Endothelial cell of umbilical vein (primary cell): ENCODE data around the gene CEP20. TPM values are rescaled to one million over a fixed set of nuclear protein-coding genes. Genes with fewer than 3 reads are reported as not detected.

Experiments
- BruUV-seq: library from RNA; stranded (reverse); fragments of 400-500 nt; replicated peaks from 2 replicates; lab custom pipeline; 2021; lab: Mats Ljungman, UMichigan
- CTCF ChIA-PET: fragments of 300-600, 350-600 bp; sonication (Branson Sonifier 250); formaldehyde crosslinking; loops from one replicate; lab custom pipeline; 2021; ENCODE audit warnings: antibody characterized with exemption, inconsistent platforms; lab: Charles Lee
- POLR2A ChIA-PET: fragments of 300-600, 350-600 bp; sonication (Branson Sonifier 250); formaldehyde crosslinking; loops from one replicate; lab custom pipeline; 2021; ENCODE audit warnings: antibody characterized with exemption, inconsistent platforms; lab: Charles Lee
- DNase-seq: peaks from one replicate; pipeline ENCODE4 v3.0.0-alpha.2; 2011; ENCODE audit warnings: low read depth, low spot score
- FAIRE-seq: peaks from 2 replicates; lab custom pipeline; 2011; peaks lifted over from hg19 to GRCh38; lab: Jason Lieb, UNC
- H2AFZ ChIP-seq: 2 replicates; pipeline ENCODE4 v1.6.0; 2012; ENCODE audit warnings: low read depth, low read length, control low read depth, inconsistent platforms
- H3K27ac ChIP-seq: 2 replicates; pipeline ENCODE4 v1.5.1; 2011; ENCODE audit warnings: low read depth, mild to moderate bottlenecking, control low read depth, low read length, moderate library complexity; ENCODE audit not compliant: insufficient read depth
- H3K27me3 ChIP-seq, 2 experiments: 2 replicates each; pipeline versions ENCODE4 v1.6.0 to v1.6.1; 2011; ENCODE audit warnings: low read length in 2 of 2, mixed read lengths in 1 of 2; ENCODE audit not compliant: control insufficient read depth in 2 of 2, insufficient read depth in 2 of 2
- H3K36me3 ChIP-seq, 2 experiments: 2 replicates in 1 of 2; 3 replicates in 1 of 2; pipeline ENCODE4 v1.5.1; 2011; ENCODE audit warnings: low read length in 2 of 2, mild to moderate bottlenecking in 1 of 2, moderate library complexity in 1 of 2; ENCODE audit not compliant: control insufficient read depth in 2 of 2, insufficient read depth in 2 of 2; ENCODE audit errors: extremely low read depth in 1 of 2
- H3K4me1 ChIP-seq: 3 replicates; pipeline ENCODE4 v1.5.1; 2011; ENCODE audit warnings: mild to moderate bottlenecking, low read length; ENCODE audit not compliant: control insufficient read depth, insufficient read depth; ENCODE audit errors: extremely low read depth
- H3K4me2 ChIP-seq: 2 replicates; pipeline ENCODE4 v1.6.1; 2011; ENCODE audit warnings: low read length, control low read depth, mixed read lengths; ENCODE audit not compliant: insufficient read depth
- H3K4me3 ChIP-seq, 3 experiments: fragments of 200-600 bp in 1 of 3; sonication (generic), shearing (Covaris generic) in 1 of 3; replicated peaks in 1 of 3; 2 replicates each; pipeline ENCODE4 v1.5.1; 2011 to 2016; ENCODE audit warnings: control low read depth in 3 of 3, low read length in 3 of 3, mild to moderate bottlenecking in 2 of 3, inconsistent platforms in 1 of 3, low read depth in 1 of 3, moderate library complexity in 1 of 3; ENCODE audit not compliant: insufficient read depth in 1 of 3
- H3K79me2 ChIP-seq: 2 replicates; pipeline ENCODE4 v1.6.0; 2012; ENCODE audit warnings: low read length, inconsistent platforms; ENCODE audit not compliant: control insufficient read depth, insufficient read depth
- H3K9ac ChIP-seq: replicated peaks from 2 replicates; pipeline ENCODE3; 2011; ENCODE audit warnings: low read length, control low read depth; ENCODE audit not compliant: insufficient read depth; ENCODE audit errors: extremely low read depth
- H3K9me1 ChIP-seq: replicated peaks from 3 replicates; pipeline ENCODE4 v1.6.0; 2011; ENCODE audit warnings: mild to moderate bottlenecking, low read length; ENCODE audit not compliant: control insufficient read depth, insufficient read depth; ENCODE audit errors: extremely low read depth
- H3K9me3 ChIP-seq: replicated peaks from 2 replicates; pipeline ENCODE4 v1.5.1; 2012; ENCODE audit warnings: low read length, inconsistent platforms; ENCODE audit not compliant: control insufficient read depth, insufficient read depth
- H4K20me1 ChIP-seq: replicated peaks from 2 replicates; pipeline ENCODE3; 2011; ENCODE audit warnings: mild to moderate bottlenecking, low read length; ENCODE audit not compliant: control insufficient read depth, insufficient read depth; ENCODE audit errors: extremely low read depth
- CTCF ChIP-seq, 2 donors: IDR thresholded peaks; 1 replicate in 1 of 2; 2 replicates in 1 of 2; pipeline ENCODE4 v1.5.1; 2011; ENCODE audit warnings: low read length in 2 of 2, mild to moderate bottlenecking in 2 of 2, moderate library complexity in 2 of 2, control low read depth in 1 of 2, inconsistent platforms in 1 of 2, low read depth in 1 of 2; ENCODE audit not compliant: insufficient read depth in 1 of 2; ENCODE audit errors: extremely low read depth in 1 of 2
- EZH2 ChIP-seq: IDR thresholded peaks from 2 replicates; pipeline ENCODE4 v1.6.1; 2012; ENCODE audit warnings: borderline replicate concordance, low read depth, mild to moderate bottlenecking, moderate library complexity, low read length, inconsistent platforms; ENCODE audit not compliant: severe bottlenecking
- FOS ChIP-seq: IDR thresholded peaks from 2 replicates; pipeline ENCODE4 v1.6.1; 2011; ENCODE audit warnings: mild to moderate bottlenecking, low read length, moderate library complexity, borderline replicate concordance; ENCODE audit not compliant: insufficient read depth
- GATA2 ChIP-seq: IDR thresholded peaks from 2 replicates; pipeline ENCODE4 v1.7.0; 2011; ENCODE audit warnings: low read depth, mild to moderate bottlenecking, moderate library complexity, mixed read lengths, low read length; ENCODE audit not compliant: insufficient read length, insufficient read depth
- JUN ChIP-seq: IDR thresholded peaks from 2 replicates; pipeline ENCODE4 v1.6.1; 2011; ENCODE audit warnings: borderline replicate concordance, low read depth; ENCODE audit not compliant: insufficient read length, insufficient read depth
- MYC ChIP-seq: IDR thresholded peaks from one replicate; pipeline ENCODE4 v1.6.1; 2011; ENCODE audit warnings: mild to moderate bottlenecking, low read depth, low read length
- POLR2A ChIP-seq: IDR thresholded peaks from 2 replicates; pipeline ENCODE4 v1.6.1; 2012; ENCODE audit warnings: low read depth, mild to moderate bottlenecking, control low read depth, low read length
- dilution Hi-C: fragments of 300-500 bp; cut with MboI; formaldehyde crosslinking; loops from one replicate; pipeline ENCODE4 v1.15.0; 2019; ENCODE audit warnings: low sequenced_read_pairs; ENCODE audit not compliant: extremely low pct_ligation_motif_present
- intact Hi-C: fragments of 100-400 bp; cut with micrococcal nuclease; formaldehyde crosslinking; loops from one replicate; pipeline ENCODE4 v1.10.0; 2022
- polyA plus RNA-seq, 4 experiments: library from polyadenylated mRNA; depleted of rRNA in 3 of 4; stranded (reverse) in 3 of 4; unstranded in 1 of 4; fragments of >200 nt; gene quantifications; 2 replicates each; pipeline versions ENCODE4 v1.2.1 to v1.2.3, GENCODE V29; 2011 to 2012; ENCODE audit warnings: missing spikeins in 1 of 4
- total RNA-seq: library from RNA; stranded (reverse); gene quantifications from 2 replicates; pipeline ENCODE4 v1.2.3, GENCODE V29; 2021
- TF ChIP-seq, protein P1 (sequence below): IDR thresholded peaks from 2 replicates; pipeline ENCODE4 v1.6.1; 2011; ENCODE audit not compliant: insufficient read depth, insufficient read length

Gene CEP20
- total and polyA plus RNA-seq, 2 donors (not counting 3 experiments of a cell fraction or from before 2014, with no cell fraction given) = 9.5 to 28.0 TPM

DNA sequence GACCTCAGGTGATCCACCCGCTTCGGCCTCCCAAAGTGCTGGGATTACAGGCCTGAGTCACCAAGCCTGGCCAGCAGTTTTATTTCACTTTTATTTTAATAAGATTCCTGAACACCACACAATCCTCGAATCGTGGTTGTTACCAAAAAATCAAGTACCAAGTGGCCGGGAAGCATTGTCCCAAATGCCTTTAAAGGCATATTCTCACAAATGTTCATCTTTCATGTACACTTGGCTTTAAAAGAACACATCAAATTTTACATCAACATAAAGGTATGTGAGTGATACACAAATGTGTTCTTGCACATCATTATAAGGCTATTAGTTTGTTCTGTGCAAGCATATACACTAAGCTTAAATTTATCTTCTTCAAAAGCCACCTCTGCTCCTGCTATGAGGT lies 23.5 kb downstream of the CEP20 start:
- intact Hi-C loops (no loop called here), dilution Hi-C loops (no loop called here)
- TF ChIP-seq FOS (no peak), MYC (no peak), JUN (no peak), CTCF (IDR thresholded peaks at IDR 0.05; ENCODE audit: extremely low read depth in 1 of 2, insufficient read depth in 1 of 2, low read depth in 1 of 2, low read length in 2 of 2) (no peak)
- no peak overlapping the region for H3K4me2 ChIP-seq
- BruUV-seq = no TSS peak
- no peaks in the 10 kb centered on the region for H4K20me1 ChIP-seq
- no peak overlapping the region for H3K4me3 ChIP-seq
- CTCF ChIA-PET = interaction anchor here (3.8 kb wide), 1 partner anchor 9 kb away, joined by 21 read pairs; no protein-coding TSS in a partner anchor
- FAIRE-seq (no peak), DNase-seq (no peak)
- H3K9me3 ChIP-seq = no peaks in the 10 kb centered on the region
- peaks cover 0 to 2% of the 10 kb centered on the region in 2 experiments for H3K36me3 ChIP-seq
- no peak overlapping the region for H2AFZ ChIP-seq
- no peak overlapping the region for H3K27ac ChIP-seq
- H3K79me2 ChIP-seq = no peaks in the 10 kb centered on the region
- POLR2A ChIA-PET = no interaction called here
- no peaks in the 10 kb centered on the region for H3K9me1 ChIP-seq
- no peak overlapping the region for H3K9ac ChIP-seq
- no peaks in the 10 kb centered on the region for H3K27me3 ChIP-seq
- no peaks in the 10 kb centered on the region for H3K4me1 ChIP-seq

GRCh38 chr16:15861996-15862395 lies 26.4 kb downstream of the CEP20 start:
- H3K27me3 ChIP-seq = peaks cover 10 to 12% of the 10 kb centered on the region in 2 experiments
- DNase-seq (no peak), FAIRE-seq (no peak)
- no peak overlapping the region for H3K4me3 ChIP-seq
- no peak overlapping the region for H3K27ac ChIP-seq
- no peaks in the 10 kb centered on the region for H3K36me3 ChIP-seq
- no peaks in the 10 kb centered on the region for H3K79me2 ChIP-seq
- CTCF ChIA-PET = interaction anchor here (3.8 kb wide), 1 partner anchor 12 kb away, joined by 21 read pairs; no protein-coding TSS in a partner anchor
- BruUV-seq = no TSS peak
- H3K9ac ChIP-seq = no peak overlapping the region
- no peaks in the 10 kb centered on the region for H3K9me3 ChIP-seq
- H3K4me2 ChIP-seq = no peak overlapping the region
- dilution Hi-C loops = no loop called here
- H4K20me1 ChIP-seq = no peaks in the 10 kb centered on the region
- no peaks in the 10 kb centered on the region for H3K9me1 ChIP-seq
- POLR2A ChIA-PET = no interaction called here
- TF ChIP-seq, protein P1, sequence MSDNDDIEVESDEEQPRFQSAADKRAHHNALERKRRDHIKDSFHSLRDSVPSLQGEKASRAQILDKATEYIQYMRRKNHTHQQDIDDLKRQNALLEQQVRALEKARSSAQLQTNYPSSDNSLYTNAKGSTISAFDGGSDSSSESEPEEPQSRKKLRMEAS = no peak
- TF ChIP-seq EZH2 (no peak), JUN (no peak), FOS (no peak), GATA2 (no peak), POLR2A (no peak), CTCF (IDR thresholded peaks at IDR 0.05; ENCODE audit: extremely low read depth in 1 of 2, insufficient read depth in 1 of 2, low read depth in 1 of 2, low read length in 2 of 2) (no peak), MYC (no peak)
- H3K4me1 ChIP-seq = peaks cover 11% of the 10 kb centered on the region
- intact Hi-C loops = no loop called here
- H2AFZ ChIP-seq = no peak overlapping the region
